ENCODE data around the gene NEAT1. TPM values are rescaled to one million over a fixed set of nuclear protein-coding genes. Genes with fewer than 3 reads are reported as not detected.

Gene NEAT1
- total RNA-seq, 1 experiment from 2014 or later = 938 TPM

- H3K4me1 ChIP-seq (replicated peaks; ENCODE audit: insufficient read depth) = peaks cover 52% of the 10 kb centered on the region
- BruUV-seq (replicated peaks) = TSS peak; percentile 20
- CTCF ChIA-PET = interaction anchor here (0.6 to 1.0 kb wide), 2 partner anchors 30 to 186 kb away, joined by 3 to 4 read pairs; no protein-coding TSS in a partner anchor
- no peaks in the 10 kb centered on the region for H3K9me3 ChIP-seq (ENCODE audit: insufficient read depth, low read depth)
- TF ChIP-seq EZH2 (IDR thresholded peaks at IDR 0.05; ENCODE audit: low read depth) (no peak), CTCF (conservative IDR thresholded peaks at IDR 0.05) (no peak)
- H3K36me3 ChIP-seq (ENCODE audit: low read depth) = no peaks in the 10 kb centered on the region
- H3K4me2 ChIP-seq = peak within 1 kb of the TSS; percentile 100
- peaks cover 12% of the 10 kb centered on the region; the same call in 1 of the 2 replicates for H3K79me2 ChIP-seq (ENCODE audit: low read depth)
- peaks cover 37% of the 10 kb centered on the region for H3F3A ChIP-seq (ENCODE audit: insufficient read depth, low read depth)
- no peaks in the 10 kb centered on the region for H3K27me3 ChIP-seq (ENCODE audit: insufficient read depth, low read depth)
- POLR2A ChIA-PET (ENCODE audit: unreplicated experiment) = interaction anchor here (0.7 kb wide), 1 partner anchor 85 kb away, joined by 3 read pairs; no protein-coding TSS in a partner anchor
- intact Hi-C loops (cut with micrococcal nuclease; ENCODE audit: unreplicated experiment) = no loop called here
- H2AFZ ChIP-seq = peak within 1 kb of the TSS; percentile 83
- H3K27ac ChIP-seq = peak within 1 kb of the TSS; percentile 93
- H3K4me3 ChIP-seq = peak within 1 kb of the TSS; percentile 74
- H3K9me2 ChIP-seq (ENCODE audit: insufficient read depth) = no peaks in the 10 kb centered on the region
- DNase-seq = peak; percentile 66 to 90
- no peaks in the 10 kb centered on the region for H4K20me1 ChIP-seq (ENCODE audit: insufficient read depth)
These were observed 36.1 kb upstream of the NEAT1 start, which contains the start of gene FRMD8 for GRCh38 chr11:65386307-65387140. Gene FRMD8, plus strand, starts transcription at chr11:65386637. Its CDS starts 400 bp downstream, at chr11:65387037.

GRCh38 chr11:65388731-65389130 lies 33.9 kb upstream of the NEAT1 start:
- Histone ChIP-seq H3K4me2 (0 out of 2 replicates have a peak overlapping the region, but pooled peaks have one; percentile 100), H3K79me2 (ENCODE audit: low read depth) (peaks cover 12% of the 10 kb centered on the region; the same call in 1 of the 2 replicates), H3K36me3 (ENCODE audit: low read depth) (no peaks in the 10 kb centered on the region), H3K27ac (no peak overlapping the region), H3F3A (ENCODE audit: insufficient read depth, low read depth) (peaks cover 17% of the 10 kb centered on the region), H3K4me1 (replicated peaks; ENCODE audit: insufficient read depth) (peaks cover 37% of the 10 kb centered on the region), H3K9me2 (ENCODE audit: insufficient read depth) (no peaks in the 10 kb centered on the region), H4K20me1 (ENCODE audit: insufficient read depth) (no peaks in the 10 kb centered on the region), H3K27me3 (ENCODE audit: insufficient read depth, low read depth) (no peaks in the 10 kb centered on the region), H2AFZ (no peak overlapping the region), H3K4me3 (no peak overlapping the region), H3K9me3 (ENCODE audit: insufficient read depth, low read depth) (no peaks in the 10 kb centered on the region)
- ChIA-PET POLR2A (ENCODE audit: unreplicated experiment) (no interaction called here), CTCF (no interaction called here)
- no peak for DNase-seq
- BruUV-seq (replicated peaks) = no TSS peak
- intact Hi-C loops (cut with micrococcal nuclease; ENCODE audit: unreplicated experiment) = no loop called here
- TF ChIP-seq CTCF (conservative IDR thresholded peaks at IDR 0.05) = no peak
- TF ChIP-seq EZH2 (IDR thresholded peaks at IDR 0.05; ENCODE audit: low read depth) = no peak

GRCh38 chr11:65389294-65389980 lies 33.2 kb upstream of the NEAT1 start:
- no peaks in the 10 kb centered on the region for H3K9me3 ChIP-seq (ENCODE audit: insufficient read depth, low read depth)
- no peak overlapping the region for H3K4me2 ChIP-seq
- no peak overlapping the region for H3K4me3 ChIP-seq
- H3K9me2 ChIP-seq (ENCODE audit: insufficient read depth) = no peaks in the 10 kb centered on the region
- H4K20me1 ChIP-seq (ENCODE audit: insufficient read depth) = no peaks in the 10 kb centered on the region
- TF ChIP-seq CTCF (conservative IDR thresholded peaks at IDR 0.05) (no peak), EZH2 (IDR thresholded peaks at IDR 0.05; ENCODE audit: low read depth) (no peak)
- H3K27ac ChIP-seq = no peak overlapping the region
- intact Hi-C loops (cut with micrococcal nuclease; ENCODE audit: unreplicated experiment) = no loop called here
- peaks cover 10% of the 10 kb centered on the region for H3F3A ChIP-seq (ENCODE audit: insufficient read depth, low read depth)
- H3K36me3 ChIP-seq (ENCODE audit: low read depth) = no peaks in the 10 kb centered on the region
- no peak overlapping the region for H2AFZ ChIP-seq
- no peak for DNase-seq
- peaks cover 30% of the 10 kb centered on the region for H3K4me1 ChIP-seq (replicated peaks; ENCODE audit: insufficient read depth)
- ChIA-PET CTCF (no interaction called here), POLR2A (ENCODE audit: unreplicated experiment) (no interaction called here)
- H3K27me3 ChIP-seq (ENCODE audit: insufficient read depth, low read depth) = no peaks in the 10 kb centered on the region
- BruUV-seq (replicated peaks) = no TSS peak
- peaks cover 12% of the 10 kb centered on the region; the same call in 1 of the 2 replicates for H3K79me2 ChIP-seq (ENCODE audit: low read depth)
